ENCODE results near the gene IPO13. TPM values are rescaled to one million over a fixed set of nuclear protein-coding genes. Genes with fewer than 3 reads are reported as not detected.

The IPO13 gene
- total RNA-seq, 6 donors from 2014 or later, result 16.9 to 46.1 (median 24.1) TPM

GRCh38 chr1:43912607-43913006 lies 34.1 kb upstream of the IPO13 start:
- 80 to 86% methylated on average over 2 of the region's 2 CpGs for WGBS, 2 donors
- DNase-seq, result no peak
- H3K9me3 ChIP-seq, result no peaks in the 10 kb centered on the region
- no peak overlapping the region for H3K4me3 ChIP-seq
- no peak overlapping the region for H3K27ac ChIP-seq
- ATAC-seq (ENCODE audit: low FRiP score in 2 of 2), result no peak
- no peaks in the 10 kb centered on the region for H3K27me3 ChIP-seq
- TF ChIP-seq POLR2A (IDR thresholded peaks at IDR 0.05) (no peak), CTCF (IDR thresholded peaks at IDR 0.05) (no peak), EP300 (IDR thresholded peaks at IDR 0.05) (no peak), POLR2AphosphoS5 (IDR thresholded peaks at IDR 0.05) (no peak)
- no peaks in the 10 kb centered on the region for H3K36me3 ChIP-seq
- peaks cover 0 to 3% (median 0%) of the 10 kb centered on the region in 4 donors for H3K4me1 ChIP-seq

GRCh38 chr1:43913051-43913501 lies 33.7 kb upstream of the IPO13 start:
- TF ChIP-seq POLR2AphosphoS5 (IDR thresholded peaks at IDR 0.05) (no peak), POLR2A (IDR thresholded peaks at IDR 0.05) (no peak), CTCF (IDR thresholded peaks at IDR 0.05) (no peak), EP300 (IDR thresholded peaks at IDR 0.05) (no peak)
- no peak for ATAC-seq (ENCODE audit: low FRiP score in 2 of 2)
- Histone ChIP-seq H3K4me3 (no peak overlapping the region), H3K27ac (no peak overlapping the region), H3K4me1 (peaks cover 0 to 3% (median 0%) of the 10 kb centered on the region in 4 donors), H3K9me3 (no peaks in the 10 kb centered on the region), H3K36me3 (no peaks in the 10 kb centered on the region), H3K27me3 (no peaks in the 10 kb centered on the region)
- DNase-seq, result no peak
- 69 to 88% methylated on average over 7 of the region's 7 CpGs for WGBS, 2 donors

- no peak overlapping the region for H3K4me3 ChIP-seq
- DNase-seq, result no peak
- peaks cover 0 to 3% (median 0%) of the 10 kb centered on the region in 4 donors for H3K4me1 ChIP-seq
- no peaks in the 10 kb centered on the region for H3K36me3 ChIP-seq
- WGBS, 2 donors, result 84 to 88% methylated on average over 16 to 18 of the region's 18 CpGs
- no peaks in the 10 kb centered on the region for H3K27me3 ChIP-seq
- TF ChIP-seq POLR2A (IDR thresholded peaks at IDR 0.05), result no peak
- ATAC-seq (ENCODE audit: low FRiP score in 2 of 2), result no peak
- H3K9me3 ChIP-seq, result no peaks in the 10 kb centered on the region
- H3K27ac ChIP-seq, result no peak overlapping the region
Measured at GRCh38 chr1:43913666-43914360, 32.9 kb upstream of the IPO13 start.

- 92 to 94% methylated on average over 13 of the region's 13 CpGs for WGBS, 2 donors
- H3K4me1 ChIP-seq, result peaks cover 0 to 3% (median 0%) of the 10 kb centered on the region in 4 donors
- H3K36me3 ChIP-seq, result no peaks in the 10 kb centered on the region
- ATAC-seq (ENCODE audit: low FRiP score in 2 of 2), result peak in 1 of 2 donors; percentile 11
- no peaks in the 10 kb centered on the region for H3K9me3 ChIP-seq
- no peak overlapping the region for H3K27ac ChIP-seq
- DNase-seq, result no peak
- TF ChIP-seq EP300 (IDR thresholded peaks at IDR 0.05) (no peak), POLR2AphosphoS5 (IDR thresholded peaks at IDR 0.05) (no peak), CTCF (IDR thresholded peaks at IDR 0.05) (no peak), POLR2A (IDR thresholded peaks at IDR 0.05) (no peak)
- H3K27me3 ChIP-seq, result no peaks in the 10 kb centered on the region
- H3K4me3 ChIP-seq, result no peak overlapping the region
Measured at GRCh38 chr1:43914576-43915525, 31.9 kb upstream of the IPO13 start.

GRCh38 chr1:43919906-43920305 lies 26.8 kb upstream of the IPO13 start:
- Histone ChIP-seq H3K36me3 (peaks cover 0 to 5% (median 0%) of the 10 kb centered on the region in 4 donors), H3K27ac (no peak overlapping the region), H3K4me3 (no peak overlapping the region), H3K27me3 (no peaks in the 10 kb centered on the region), H3K9me3 (no peaks in the 10 kb centered on the region), H3K4me1 (no peaks in the 10 kb centered on the region)
- no peak for TF ChIP-seq POLR2A (IDR thresholded peaks at IDR 0.05)
- TF ChIP-seq EP300 (IDR thresholded peaks at IDR 0.05), result no peak
- TF ChIP-seq POLR2AphosphoS5 (IDR thresholded peaks at IDR 0.05), result no peak
- no peak for TF ChIP-seq CTCF (IDR thresholded peaks at IDR 0.05)
- 94 to 96% methylated on average over 7 of the region's 7 CpGs for WGBS, 2 donors
- ATAC-seq (ENCODE audit: low FRiP score in 2 of 2) (peak in 1 of 2 donors; percentile 45), DNase-seq (no peak)

Measured in upper lobe of left lung (tissue), 6 donors.